Fibroblast of skin of left biceps (primary cell): ENCODE results near the gene ARHGEF2.

Experiments
- DNase-seq, 2 experiments: peaks; one replicate each; pipeline ENCODE4 v3.0.0-alpha.2; 2013; ENCODE audit warnings: low read depth in 2 of 2

Gene ARHGEF2

DNA sequence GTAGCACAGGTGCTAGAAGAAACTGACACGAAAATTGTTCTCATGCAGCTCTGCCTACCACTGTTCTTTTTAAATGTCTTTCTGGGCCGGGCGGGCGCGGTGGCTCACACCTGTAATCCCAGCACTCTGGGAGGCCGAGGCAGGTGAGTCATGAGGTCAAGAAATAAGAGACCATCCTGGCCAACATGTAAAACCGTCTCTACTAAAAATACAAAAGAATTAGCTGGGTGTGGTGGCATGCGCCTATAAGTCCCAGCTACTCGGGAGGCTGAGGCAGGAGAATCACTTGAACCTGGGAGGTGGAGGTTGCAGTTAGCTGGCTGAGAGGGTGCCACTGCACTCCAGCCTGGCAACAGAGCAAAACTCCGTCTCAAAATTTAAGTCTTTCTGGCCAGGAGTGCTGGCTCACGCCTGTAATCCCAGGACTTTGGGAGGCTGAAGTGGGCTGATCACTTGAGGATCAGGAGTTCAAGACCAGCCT is 66.3 kb downstream of the ARHGEF2 start:
- no peak for DNase-seq

DNA sequence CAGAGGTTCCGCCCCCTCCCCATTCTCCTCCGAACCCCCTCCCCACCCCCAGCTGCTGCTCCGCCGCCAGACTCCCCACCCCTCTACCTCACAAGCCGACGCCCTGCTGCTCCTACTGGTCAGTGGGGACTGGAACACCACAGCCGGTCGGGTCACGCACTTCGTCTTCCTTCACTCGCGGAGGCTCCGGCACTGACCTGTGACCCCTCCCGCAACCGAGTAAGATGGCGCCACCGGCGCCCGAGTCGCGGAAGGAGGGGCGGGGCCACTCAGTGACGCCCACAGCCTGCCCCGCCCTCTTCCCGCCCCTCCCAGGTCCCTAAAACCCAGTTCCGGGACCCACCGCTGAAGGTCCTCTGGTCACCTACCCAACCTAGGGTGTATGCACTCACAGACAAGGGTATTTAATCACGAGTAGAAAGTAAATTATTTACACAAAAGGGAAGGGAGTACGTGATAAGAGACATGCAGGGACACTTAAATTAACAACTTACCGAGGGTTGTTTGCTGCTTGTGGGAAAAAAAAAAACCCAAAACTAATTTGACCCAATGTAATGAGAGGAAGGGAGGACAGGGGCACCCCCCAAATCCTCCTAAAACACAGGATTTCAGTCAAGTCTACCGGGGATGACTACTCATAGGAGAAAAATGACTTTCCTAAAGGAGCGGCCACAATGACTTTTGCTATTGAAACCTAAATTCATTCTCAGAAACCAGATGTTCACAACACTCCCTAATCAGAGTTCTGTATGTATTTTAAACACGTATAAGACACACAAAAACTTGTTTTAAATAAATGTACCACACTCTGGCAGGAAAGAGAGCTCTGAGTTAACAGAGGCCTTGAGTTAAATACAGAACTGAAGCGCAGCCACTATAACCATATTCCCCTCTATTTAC is 66.9 kb downstream of the ARHGEF2 start, which contains the start of gene RIT1:
Gene RIT1 (minus strand): TSS at position 194 of the 900 bp plus-strand sequence. CDS start 588 bp downstream, outside the sequence.
- no peak for DNase-seq

DNA sequence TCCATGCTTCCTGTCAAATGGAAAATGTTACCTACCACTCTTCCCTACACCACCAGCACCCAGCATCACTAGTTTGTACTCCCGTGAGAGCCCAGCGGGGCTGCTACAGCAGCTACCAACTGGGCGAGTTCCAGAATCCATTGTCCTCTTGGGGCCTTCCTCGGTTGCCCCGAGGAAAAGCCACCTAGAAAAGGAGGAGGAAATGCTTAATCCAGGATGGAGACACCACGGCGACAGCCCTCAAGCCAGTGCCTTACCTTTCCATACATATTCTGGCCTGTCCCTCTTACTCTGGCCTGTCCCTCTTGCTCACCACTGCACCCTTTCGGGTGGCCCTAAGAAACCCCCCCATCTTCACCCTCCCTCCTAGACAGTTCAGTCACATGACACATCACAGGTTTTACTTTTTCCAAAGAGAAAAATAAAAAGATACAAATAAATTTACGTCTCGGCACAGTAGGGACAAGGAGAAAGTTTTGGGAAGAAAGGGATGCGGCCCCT is 67.7 kb downstream of the ARHGEF2 start:
- no peak for DNase-seq

- no peak for DNase-seq
Observed at GRCh38 chr1:155909894-155910293, 68.5 kb downstream of the ARHGEF2 start.

GRCh38 chr1:155904261-155904660 is 74.1 kb downstream of the ARHGEF2 start:
- no peak for DNase-seq

- no peak for DNase-seq
Observed at GRCh38 chr1:155900161-155900560, 78.2 kb downstream of the ARHGEF2 start.

DNA sequence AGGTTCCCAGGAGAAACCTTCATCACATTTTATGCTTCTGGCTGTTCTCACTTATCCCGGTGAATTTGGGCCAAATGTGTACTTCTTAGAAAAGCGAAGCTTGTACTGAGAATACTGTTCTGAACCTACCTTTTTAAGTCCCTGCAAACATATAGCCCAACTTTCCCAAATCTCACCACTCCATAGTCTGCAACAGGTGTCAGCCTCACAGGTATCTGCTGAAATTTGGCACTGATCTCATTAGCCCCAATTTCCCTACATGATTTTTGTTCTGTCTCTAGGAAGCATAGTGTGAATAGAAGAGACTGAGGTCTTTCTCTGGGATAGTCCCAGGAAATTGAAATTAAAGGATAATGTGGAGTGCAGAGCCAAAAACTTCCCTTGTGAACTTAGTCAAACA is 78.7 kb downstream of the ARHGEF2 start:
- DNase-seq = no peak

GRCh38 chr1:155898888-155899287 is 79.5 kb downstream of the ARHGEF2 start:
- no peak for DNase-seq

DNA sequence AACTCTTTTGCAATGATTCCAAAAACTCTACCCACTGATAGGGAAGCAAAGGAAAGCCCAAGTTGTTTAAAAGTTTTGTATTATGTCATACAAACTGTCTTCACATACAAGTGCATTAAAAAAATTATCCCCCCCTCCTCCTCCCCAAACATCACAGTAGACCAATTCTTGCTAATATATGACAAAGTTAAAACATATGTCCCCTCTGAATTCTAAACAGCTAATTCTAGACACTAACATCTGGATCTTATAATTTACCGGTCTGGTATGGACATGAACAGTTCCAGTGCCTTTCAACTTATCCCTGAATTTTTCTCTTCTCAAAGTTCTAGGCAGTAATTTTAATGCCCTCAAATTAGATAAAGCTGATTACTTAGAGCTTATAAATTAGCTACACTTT is 80.6 kb downstream of the ARHGEF2 start:
- DNase-seq = peak in 1 of 2 experiments; percentile 22
